GM19397 (cell line): ENCODE measurements around the gene LIX1L.
"Not testable (repeated sequence)": the region's sequence is repeated elsewhere in the genome, so short reads cannot be mapped to it uniquely, and the experiment has no call there.

Source experiments
- ATAC-seq: cut with Tn5 transposase; IDR thresholded peaks from one replicate; pipeline ENCODE4 v1.9.1; 2021; ENCODE audit warnings: mild to moderate bottlenecking, moderate library complexity; ENCODE audit not compliant: unreplicated experiment

Gene LIX1L

GRCh38 chr1:145937436-145937835 is 20.4 kb downstream of the LIX1L start:
- no peak for ATAC-seq

GRCh38 chr1:145936247-145936646 is 21.6 kb downstream of the LIX1L start:
- no peak for ATAC-seq

GRCh38 chr1:145935708-145936107 is 22.1 kb downstream of the LIX1L start:
- no peak for ATAC-seq

- ATAC-seq, result not testable (repeated sequence)
These were observed 25.3 kb downstream of the LIX1L start for GRCh38 chr1:145932522-145933009.

GRCh38 chr1:145927916-145928643 is 29.7 kb downstream of the LIX1L start:
- ATAC-seq, result no peak

- peak; percentile 93 for ATAC-seq
These were observed 30.5 kb downstream of the LIX1L start, which contains the start of gene RBM8A for GRCh38 chr1:145927063-145927886. TSS of gene RBM8A (minus strand) at chr1:145927484. CDS start at chr1:145927426, 58 bp downstream.

- ATAC-seq, result no peak
These were observed 31.1 kb downstream of the LIX1L start for GRCh38 chr1:145926686-145927062.

GRCh38 chr1:145922266-145922665 is 35.6 kb downstream of the LIX1L start:
- no peak for ATAC-seq

GRCh38 chr1:145920297-145920696 is 37.5 kb downstream of the LIX1L start:
- ATAC-seq, result not testable (repeated sequence)

GRCh38 chr1:145918992-145919939 is 38.6 kb downstream of the LIX1L start:
- peak; percentile 8 for ATAC-seq

GRCh38 chr1:145918144-145918991 is 39.4 kb downstream of the LIX1L start, which contains the start of gene PEX11B:
TSS of gene PEX11B (minus strand) at chr1:145918717. CDS start at chr1:145918688, 29 bp downstream.
- ATAC-seq, result peak; percentile 87

GRCh38 chr1:145917595-145917994 is 40.2 kb downstream of the LIX1L start:
- ATAC-seq, result no peak

GRCh38 chr1:145916745-145917144 is 41.1 kb downstream of the LIX1L start:
- ATAC-seq, result no peak

- ATAC-seq, result no peak
These were observed 45.6 kb downstream of the LIX1L start for GRCh38 chr1:145912128-145912641.

- ATAC-seq, result no peak
These were observed 49.2 kb downstream of the LIX1L start for GRCh38 chr1:145908653-145909052.

- no peak for ATAC-seq
These were observed 50.7 kb downstream of the LIX1L start for GRCh38 chr1:145906954-145907753.

GRCh38 chr1:145901312-145902021 is 56.4 kb downstream of the LIX1L start:
- no peak for ATAC-seq

- no peak for ATAC-seq
These were observed 59.1 kb downstream of the LIX1L start for GRCh38 chr1:145898756-145899155.
